IPS DF 4.7 (cell line): ENCODE results near the gene LRRN2.
"Not testable (repeated sequence)": the region's sequence is repeated elsewhere in the genome, so short reads cannot be mapped to it uniquely, and the experiment has no call there.

Experiments used
- DNase-seq: peaks from one replicate; pipeline ENCODE4 v3.0.0-alpha.2; 2013; ENCODE audit warnings: low spot score; ENCODE audit errors: extremely low read depth

The LRRN2 gene

DNA sequence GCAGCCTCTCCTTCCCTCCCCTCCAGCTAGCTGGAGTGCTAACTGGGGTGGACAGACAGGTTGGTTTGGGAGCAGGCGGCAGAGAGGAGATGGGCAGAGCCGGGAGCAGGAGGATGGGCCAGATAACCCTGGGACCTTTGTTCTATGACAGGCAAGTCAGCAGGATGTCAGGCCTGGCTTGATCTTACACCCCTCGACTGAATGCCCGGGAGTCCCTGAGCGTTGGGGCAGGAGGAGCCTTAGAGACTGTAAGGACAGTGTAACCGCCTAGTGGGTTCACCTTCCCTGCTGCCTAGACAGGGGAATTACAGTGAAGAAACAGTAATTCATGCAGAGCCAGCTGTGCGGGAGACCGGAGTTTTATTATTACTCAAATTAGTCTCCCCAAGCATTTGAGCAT is 109.1 kb downstream of the LRRN2 start:
- no peak for DNase-seq

DNA sequence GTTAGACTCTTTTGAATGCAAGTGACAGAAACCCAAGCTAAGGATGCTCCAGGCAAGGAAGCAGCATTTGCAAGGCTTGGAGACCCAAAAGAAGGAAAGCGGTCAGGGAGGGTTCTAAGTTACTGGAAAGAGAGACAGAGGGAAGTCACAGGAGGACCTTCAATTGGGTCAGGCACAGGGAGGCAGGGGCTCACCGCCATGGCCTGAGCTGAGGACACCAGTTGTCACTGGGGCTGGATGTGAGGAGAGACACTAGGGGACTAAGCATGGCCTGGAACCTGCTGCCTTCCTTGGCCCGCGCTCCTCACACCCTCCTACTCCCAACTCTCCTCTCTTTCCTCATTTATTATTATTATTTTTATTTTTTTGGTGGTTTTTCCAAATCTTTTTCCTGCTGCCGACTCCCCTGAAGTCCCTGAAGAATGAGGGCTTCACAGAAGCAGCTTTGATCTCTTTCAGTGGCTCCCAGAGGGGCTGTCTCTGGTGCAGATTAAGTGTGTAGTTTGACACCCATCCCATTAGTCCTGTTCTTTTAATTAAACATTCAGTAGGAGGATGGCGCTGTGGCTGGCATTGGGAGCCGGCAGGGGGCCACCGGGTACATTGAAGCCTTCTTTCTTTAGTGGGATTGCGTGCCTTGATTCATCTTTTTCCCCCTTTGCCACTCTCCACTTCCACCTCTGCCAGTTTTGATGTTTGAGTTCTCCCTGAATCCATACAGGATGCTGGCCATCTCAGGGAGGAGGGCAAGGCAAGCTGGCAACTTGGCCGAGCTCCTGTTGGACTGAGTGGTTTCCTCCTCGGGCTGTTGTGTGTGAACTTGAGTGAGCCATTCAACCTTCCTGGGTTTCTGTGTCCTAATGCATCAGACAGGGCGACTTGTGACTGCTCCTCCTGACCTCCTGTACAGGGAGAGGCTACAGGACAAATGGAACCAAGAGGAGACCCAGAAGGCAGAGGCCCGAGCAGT is 110.0 kb downstream of the LRRN2 start:
- no peak for DNase-seq

GRCh38 chr1:204574865-204575163 is 110.7 kb downstream of the LRRN2 start:
- DNase-seq = no peak

DNA sequence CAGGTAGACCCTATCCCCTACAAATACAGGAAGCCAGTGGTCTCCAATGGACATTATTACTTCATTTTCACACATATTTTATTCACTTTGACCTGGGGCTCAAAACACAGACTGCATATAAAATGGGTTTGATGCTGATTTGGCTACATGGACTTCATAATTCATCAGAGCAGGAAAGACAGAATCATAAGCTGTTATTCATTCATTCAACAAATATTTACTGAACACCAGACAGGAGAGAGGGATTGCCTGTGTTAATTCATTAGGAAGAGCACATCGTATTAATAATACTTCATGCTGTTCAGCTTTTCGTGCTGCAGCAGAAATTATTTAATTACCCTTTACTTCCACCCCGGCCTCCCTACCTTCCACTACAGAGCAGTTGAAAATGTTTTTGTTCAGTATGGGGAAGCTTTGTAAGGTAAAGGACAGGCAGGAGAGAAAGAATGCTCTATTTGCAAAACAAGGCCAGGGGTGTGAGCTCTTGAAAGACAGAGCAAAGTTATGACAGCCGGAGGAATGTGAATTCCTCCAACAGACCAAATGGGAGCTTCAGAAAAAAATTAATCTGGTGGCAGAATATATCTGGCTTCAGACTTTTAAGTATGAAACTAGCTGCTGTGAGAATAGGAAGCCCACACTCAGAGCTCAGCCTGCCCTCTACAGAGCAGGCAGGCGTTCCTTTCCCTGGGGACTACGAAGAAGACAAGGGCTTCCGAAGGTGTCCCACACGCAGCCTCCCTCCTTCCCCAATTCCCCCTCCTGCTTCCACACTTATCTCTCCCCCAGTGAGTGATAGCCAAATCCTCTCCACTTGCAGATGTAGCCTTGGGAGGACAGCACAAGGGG is 111.3 kb downstream of the LRRN2 start:
- DNase-seq = no peak

DNA sequence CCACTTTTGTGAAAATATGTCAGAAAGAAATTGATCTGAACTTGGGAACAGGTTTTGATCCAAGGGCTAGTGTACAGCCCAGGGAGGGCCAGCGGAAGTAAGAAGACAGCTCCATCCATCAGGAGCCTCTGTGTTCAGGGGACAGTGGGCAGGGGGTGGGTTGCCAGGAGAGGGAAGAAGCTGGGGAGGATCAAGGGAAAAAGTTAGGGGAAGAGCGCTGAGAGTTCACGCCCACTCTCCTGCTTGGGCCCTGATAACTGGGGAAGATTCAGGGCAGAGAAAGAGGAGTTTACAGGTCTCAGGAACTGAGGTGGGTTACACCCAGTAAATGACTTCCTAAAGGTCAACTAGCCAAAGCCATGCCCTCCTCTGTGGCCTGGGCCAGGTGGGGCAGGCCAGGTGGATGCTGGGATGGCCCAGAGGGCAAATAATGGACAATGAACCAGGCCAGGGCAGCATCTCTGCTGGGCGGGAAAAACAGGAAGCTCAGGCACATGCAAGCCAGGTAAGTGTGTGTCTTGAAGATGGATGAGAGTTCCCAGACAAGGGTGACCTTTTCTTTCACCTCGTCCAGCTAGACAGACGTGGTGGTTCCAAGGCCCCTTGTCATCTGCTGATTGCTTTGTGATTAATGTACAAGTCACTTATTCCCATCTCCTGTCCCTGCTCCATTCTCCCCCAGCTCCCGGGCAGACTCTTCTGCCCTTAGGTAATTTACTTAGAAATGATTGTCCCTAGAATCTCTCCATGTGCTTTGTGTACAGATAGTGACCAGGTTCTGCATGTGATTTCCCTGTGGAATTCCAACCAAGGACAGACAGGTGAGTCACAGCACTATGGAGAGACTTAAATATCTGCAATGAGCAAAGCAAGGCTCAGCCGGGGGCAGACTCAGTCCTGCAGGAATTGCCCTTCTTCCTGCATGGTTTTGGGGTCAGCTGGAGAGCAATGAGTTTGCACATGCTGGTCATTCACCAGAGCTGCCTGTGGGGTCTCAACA is 112.3 kb downstream of the LRRN2 start:
- no peak for DNase-seq

DNA sequence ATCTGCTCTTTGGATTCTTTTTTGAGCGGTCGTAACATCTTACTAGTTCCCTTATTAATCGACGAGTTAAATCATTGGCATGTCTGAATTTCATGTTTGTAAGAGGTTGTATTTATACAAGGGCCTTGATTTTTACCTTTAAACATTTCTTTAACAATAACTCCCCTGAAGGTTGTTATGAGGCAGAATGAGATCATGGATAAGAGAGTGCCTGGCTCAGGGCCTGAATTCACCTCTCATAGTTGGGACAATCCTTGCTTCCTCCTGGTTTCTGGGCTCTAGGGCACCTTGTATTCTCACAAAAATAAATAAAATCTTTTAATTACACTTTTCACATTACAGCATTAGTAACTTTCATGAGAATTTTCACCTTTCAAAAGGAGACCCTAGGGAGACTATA is 113.9 kb downstream of the LRRN2 start:
- DNase-seq = no peak

DNA sequence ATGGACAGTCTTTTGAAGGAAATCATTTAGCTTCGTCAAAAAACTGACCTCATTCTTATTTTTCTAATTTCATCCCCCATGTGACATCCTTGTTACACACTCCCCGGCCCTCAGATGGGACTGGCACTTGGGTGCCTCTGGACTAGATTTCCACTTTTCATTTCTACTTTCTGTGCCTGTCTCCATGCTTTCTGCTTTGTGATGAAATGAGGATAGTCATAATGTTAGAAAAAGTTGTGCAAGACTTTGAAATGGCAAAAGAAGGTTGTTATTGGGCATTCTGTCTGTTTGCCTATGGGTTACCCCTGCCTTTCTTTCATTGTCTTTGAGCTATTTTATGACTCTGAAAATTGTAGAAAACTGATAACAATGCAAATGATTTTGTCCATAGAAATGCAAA is 114.4 kb downstream of the LRRN2 start:
- DNase-seq = no peak

DNA sequence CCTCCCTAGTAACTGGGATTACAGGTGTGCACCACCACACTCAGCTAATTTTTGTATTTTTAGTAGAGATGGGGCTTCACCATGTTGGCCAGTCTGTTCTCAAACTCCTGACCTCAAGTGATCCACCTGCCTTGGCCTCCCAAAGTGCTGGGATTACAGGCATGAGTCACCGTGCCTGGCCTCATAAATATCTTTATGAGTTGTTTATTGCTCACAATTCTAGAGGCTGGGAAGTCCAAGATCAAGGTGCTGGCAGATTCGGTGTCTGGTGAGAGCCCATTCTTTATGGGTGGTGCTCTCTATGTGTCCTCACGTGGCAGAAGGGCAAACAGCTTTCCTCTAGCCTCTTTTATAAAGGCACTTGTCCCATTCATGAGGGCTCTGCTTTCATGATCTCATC is 115.5 kb downstream of the LRRN2 start:
- not testable (repeated sequence) for DNase-seq

DNA sequence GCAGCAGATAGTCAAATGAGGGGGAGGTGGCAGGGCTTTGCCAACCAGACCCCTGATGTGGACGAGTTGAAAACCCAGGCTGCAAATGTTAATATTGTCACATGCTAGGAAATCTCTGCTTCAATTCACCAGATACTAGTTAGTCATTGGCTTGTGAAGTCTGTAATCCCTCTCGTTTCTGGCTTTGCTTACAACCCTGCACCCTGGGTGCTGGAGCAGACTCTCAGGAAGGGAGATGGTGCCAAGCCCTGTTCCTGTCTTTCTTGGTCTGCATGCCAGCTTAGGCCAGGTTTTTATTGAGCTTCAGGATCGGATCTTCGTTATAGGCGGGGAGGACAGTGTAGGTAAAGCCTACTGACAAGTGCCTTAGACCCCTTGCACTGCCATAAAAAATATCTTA is 116.1 kb downstream of the LRRN2 start:
- no peak for DNase-seq

DNA sequence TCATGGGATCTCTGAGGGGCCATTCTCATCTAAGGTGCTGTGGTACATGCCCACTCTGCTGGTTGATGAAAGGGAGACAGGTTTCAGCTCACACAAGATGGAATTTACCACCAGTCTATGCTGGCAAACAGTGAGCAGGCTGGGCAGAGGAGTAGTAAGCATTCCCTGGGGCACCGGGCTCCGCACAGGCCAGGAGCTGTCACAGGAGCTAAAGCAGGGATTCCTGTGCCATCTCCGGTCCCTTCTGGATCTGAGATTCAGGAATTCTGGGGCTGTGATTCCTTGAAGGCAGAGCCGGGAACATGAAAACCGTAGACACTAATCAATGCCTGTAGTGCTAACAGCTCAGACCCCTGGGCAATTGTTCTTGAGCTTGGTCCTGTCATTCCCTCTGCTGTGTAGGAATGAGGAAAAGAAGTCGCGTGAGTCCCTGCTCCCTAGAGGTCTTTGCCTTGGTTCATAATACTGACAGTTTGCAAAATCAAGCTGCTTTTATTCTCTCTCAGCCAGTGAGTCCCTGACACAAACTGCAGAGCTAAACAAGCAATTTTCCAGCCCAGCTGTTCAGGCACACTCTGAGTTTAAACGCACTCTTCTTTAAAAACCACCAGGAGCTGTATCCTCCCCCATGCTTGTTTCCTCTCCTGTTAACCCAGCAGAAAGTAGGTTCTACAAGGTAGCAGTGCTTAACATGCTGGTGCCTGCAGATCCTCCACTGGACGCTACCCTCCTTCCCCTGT is 116.8 kb downstream of the LRRN2 start:
- DNase-seq = no peak
